Activated naive CD8-positive, alpha-beta T cell treated with anti-CD3 and anti-CD28 coated beads for 36 hours (primary cell): ENCODE results near the gene ZNF484. TPM values are rescaled to one million over a fixed set of nuclear protein-coding genes. Genes with fewer than 3 reads are reported as not detected.
"Not testable (repeated sequence)": the region's sequence is repeated elsewhere in the genome, so short reads cannot be mapped to it uniquely, and the experiment has no call there.

Experiments used
- DNase-seq: peaks from one replicate; pipeline ENCODE4 v3.0.0; 2021
- H3K27ac Mint-ChIP-seq: one replicate; pipeline ENCODE4 v1.8.0; 2022; ENCODE audit warnings: mild to moderate bottlenecking, moderate library complexity, mixed read lengths
- H3K27me3 Mint-ChIP-seq: one replicate; pipeline ENCODE4 v1.8.0; 2022; ENCODE audit warnings: mild to moderate bottlenecking, mixed read lengths
- H3K36me3 Mint-ChIP-seq: one replicate; pipeline ENCODE4 v1.8.0; 2021; ENCODE audit warnings: mild to moderate bottlenecking, mixed read lengths
- H3K4me1 Mint-ChIP-seq: one replicate; pipeline ENCODE4 v1.8.0; 2021; ENCODE audit warnings: mixed read lengths
- H3K4me3 Mint-ChIP-seq: one replicate; pipeline ENCODE4 v1.8.0; 2022; ENCODE audit warnings: mild to moderate bottlenecking, moderate library complexity, mixed read lengths
- H3K9me3 Mint-ChIP-seq: one replicate; pipeline ENCODE4 v1.8.0; 2022; ENCODE audit warnings: mixed read lengths
- total RNA-seq, 2 experiments: library from RNA; stranded (reverse); gene quantifications; one replicate each; pipeline ENCODE4 v1.2.3, GENCODE V29; 2021

ZNF484 gene
- total RNA-seq, 2 experiments from 2014 or later = 6.8 to 7.0 TPM

- H3K9me3 Mint-ChIP-seq, H3K27me3 Mint-ChIP-seq, H3K27ac Mint-ChIP-seq, H3K4me3 Mint-ChIP-seq, DNase-seq, H3K36me3 Mint-ChIP-seq: not testable (repeated sequence)
- peaks cover 33% of the 10 kb centered on the region for H3K4me1 Mint-ChIP-seq
Observed at GRCh38 chr9:92883666-92884405, 6.0 kb upstream of the ZNF484 start.

- Mint-ChIP-seq H3K9me3 (no peaks in the 10 kb centered on the region), H3K4me1 (peaks cover 26% of the 10 kb centered on the region), H3K36me3 (peaks cover 7% of the 10 kb centered on the region), H3K4me3 (no peak overlapping the region), H3K27ac (no peak overlapping the region), H3K27me3 (no peaks in the 10 kb centered on the region)
- no peak for DNase-seq
Observed at GRCh38 chr9:92882276-92882675, 4.4 kb upstream of the ZNF484 start.

- no peak for DNase-seq
Observed at GRCh38 chr9:92875373-92875772, 2.5 kb downstream of the ZNF484 start.

DNA sequence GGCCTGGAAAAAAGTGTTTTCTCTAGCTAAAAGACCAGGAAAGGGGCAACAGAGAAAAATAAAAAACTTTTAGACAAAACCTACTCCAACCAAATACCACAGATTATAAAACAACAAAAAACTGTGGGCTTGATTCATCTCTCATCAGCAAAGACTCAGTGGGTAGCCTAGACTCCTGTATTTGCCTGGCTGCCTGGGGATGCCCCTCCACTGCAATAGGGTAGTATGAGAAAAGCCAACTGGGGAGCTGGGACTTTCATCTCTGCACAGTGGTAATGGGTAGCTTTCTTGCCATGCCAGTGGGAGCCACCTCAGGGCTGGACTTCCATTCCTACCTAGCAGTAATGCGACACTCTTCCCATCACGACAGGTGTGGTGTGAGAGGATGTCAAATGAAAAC lies 7.5 kb downstream of the ZNF484 start:
- Mint-ChIP-seq H3K27ac (no peak overlapping the region), H3K4me1 (peaks cover 34% of the 10 kb centered on the region), H3K27me3 (no peaks in the 10 kb centered on the region), H3K9me3 (peaks cover 3% of the 10 kb centered on the region), H3K36me3 (peaks cover 41% of the 10 kb centered on the region), H3K4me3 (no peak overlapping the region)
- DNase-seq = no peak

More at GRCh38 chr9:92875373-92875772, 2.5 kb downstream of the ZNF484 start:
- Mint-ChIP-seq H3K4me3 (no peak overlapping the region), H3K27me3 (no peaks in the 10 kb centered on the region), H3K27ac (no peak overlapping the region), H3K36me3 (peaks cover 25% of the 10 kb centered on the region), H3K9me3 (no peaks in the 10 kb centered on the region), H3K4me1 (peaks cover 49% of the 10 kb centered on the region)

DNA sequence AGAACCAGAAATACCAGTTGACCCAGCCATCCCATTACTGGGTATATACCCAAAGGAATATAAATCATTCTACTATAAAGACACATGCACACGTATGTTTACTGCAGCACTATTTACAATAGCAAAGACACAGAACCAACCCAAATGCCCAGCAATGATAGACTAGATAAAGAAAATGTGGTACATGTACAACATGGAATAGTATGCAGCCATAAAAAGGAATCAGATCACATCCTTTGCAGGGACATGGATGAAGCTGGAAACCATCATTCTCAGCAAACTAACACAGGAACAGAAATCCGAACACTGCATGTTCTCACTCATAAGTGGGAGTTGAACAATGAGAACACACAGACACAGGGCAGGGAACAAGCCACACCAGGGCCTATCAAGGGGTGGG lies 11.2 kb downstream of the ZNF484 start:
- DNase-seq = not testable (repeated sequence)

GRCh38 chr9:92864152-92864551 lies 13.7 kb downstream of the ZNF484 start:
- no peak for DNase-seq
- peaks cover 24% of the 10 kb centered on the region for H3K4me1 Mint-ChIP-seq
- H3K4me3 Mint-ChIP-seq = no peak overlapping the region
- peaks cover 64% of the 10 kb centered on the region for H3K36me3 Mint-ChIP-seq
- H3K9me3 Mint-ChIP-seq = peaks cover 6% of the 10 kb centered on the region
- no peaks in the 10 kb centered on the region for H3K27me3 Mint-ChIP-seq
- H3K27ac Mint-ChIP-seq = no peak overlapping the region

More for the DNA sequence above, 11.2 kb downstream of the ZNF484 start:
- not testable (repeated sequence) for H3K9me3 Mint-ChIP-seq, H3K27ac Mint-ChIP-seq, H3K4me3 Mint-ChIP-seq, H3K27me3 Mint-ChIP-seq
- H3K36me3 Mint-ChIP-seq = peaks cover 59% of the 10 kb centered on the region
- peaks cover 33% of the 10 kb centered on the region for H3K4me1 Mint-ChIP-seq

DNA sequence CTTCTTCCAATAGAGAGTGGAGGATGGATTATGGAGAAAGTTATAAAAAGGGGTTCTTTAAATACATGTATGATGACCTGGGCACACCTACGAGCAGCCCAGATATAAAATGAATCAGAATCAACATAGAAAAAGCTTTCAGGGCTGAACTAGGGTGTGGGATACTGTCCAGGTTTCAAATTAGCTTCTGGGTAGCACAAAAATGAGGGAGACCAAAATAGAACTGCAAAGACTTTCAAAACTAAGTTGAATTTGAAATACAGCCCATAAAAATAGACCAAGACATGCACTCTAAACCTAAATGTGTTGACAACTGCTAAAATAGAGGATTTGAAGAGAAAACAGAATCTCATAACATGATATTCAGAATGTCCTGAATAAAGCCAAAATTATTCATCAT lies 17.0 kb downstream of the ZNF484 start:
- Mint-ChIP-seq H3K4me3 (no peak overlapping the region), H3K27me3 (no peaks in the 10 kb centered on the region), H3K4me1 (peaks cover 20% of the 10 kb centered on the region), H3K27ac (no peak overlapping the region), H3K9me3 (peaks cover 4% of the 10 kb centered on the region), H3K36me3 (peaks cover 64% of the 10 kb centered on the region)
- DNase-seq = no peak

GRCh38 chr9:92857236-92857635 lies 20.6 kb downstream of the ZNF484 start:
- no peak for DNase-seq
- peaks cover 4% of the 10 kb centered on the region for H3K9me3 Mint-ChIP-seq
- H3K27me3 Mint-ChIP-seq = no peaks in the 10 kb centered on the region
- no peak overlapping the region for H3K4me3 Mint-ChIP-seq
- no peak overlapping the region for H3K27ac Mint-ChIP-seq
- peaks cover 67% of the 10 kb centered on the region for H3K36me3 Mint-ChIP-seq
- peaks cover 14% of the 10 kb centered on the region for H3K4me1 Mint-ChIP-seq

DNA sequence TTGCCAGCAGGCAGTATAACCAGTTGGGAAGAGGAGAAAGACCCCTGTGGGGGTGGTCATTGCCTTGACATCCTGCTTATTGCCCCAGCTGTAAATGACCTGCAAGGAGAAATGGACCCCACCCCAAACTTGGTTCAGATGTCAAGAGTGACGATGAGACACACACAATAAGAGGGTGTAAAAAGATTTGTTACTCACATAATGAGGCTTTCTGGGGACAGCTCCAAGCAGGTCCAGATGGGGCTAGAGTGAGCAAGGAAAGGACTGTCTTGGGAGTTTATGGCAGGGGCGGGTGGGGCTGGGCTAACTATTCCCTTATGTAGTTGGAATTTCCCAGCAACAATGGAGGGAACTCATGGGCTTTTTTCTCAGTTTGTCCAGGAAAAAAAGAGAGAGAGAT lies 24.1 kb downstream of the ZNF484 start:
- DNase-seq = no peak
- H3K9me3 Mint-ChIP-seq = peaks cover 7% of the 10 kb centered on the region

DNA sequence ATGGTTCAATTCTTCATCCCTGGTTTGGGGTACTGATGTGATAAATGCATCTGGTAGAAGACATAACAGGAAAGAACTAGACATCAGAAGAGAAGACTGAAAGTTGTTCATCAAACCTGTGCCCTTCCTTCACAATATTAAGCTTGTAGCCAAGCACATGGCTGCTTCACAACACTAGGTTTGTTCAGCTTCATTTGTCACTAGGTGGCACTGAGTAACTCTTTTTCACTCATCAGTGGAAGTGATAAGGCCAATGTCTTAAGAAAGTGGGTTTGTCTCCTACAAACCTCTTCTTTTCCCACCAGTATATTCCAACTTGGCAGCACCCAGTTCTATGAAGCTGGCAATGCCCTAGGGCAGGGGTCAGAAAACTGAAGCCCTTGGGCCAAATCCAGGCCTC lies 26.9 kb downstream of the ZNF484 start:
- Mint-ChIP-seq H3K36me3 (peaks cover 84% of the 10 kb centered on the region), H3K27me3 (no peaks in the 10 kb centered on the region), H3K4me1 (no peaks in the 10 kb centered on the region), H3K27ac (no peak overlapping the region), H3K9me3 (peaks cover 33% of the 10 kb centered on the region), H3K4me3 (no peak overlapping the region)
- DNase-seq = no peak

More for the DNA sequence above, 24.1 kb downstream of the ZNF484 start:
- peaks cover 71% of the 10 kb centered on the region for H3K36me3 Mint-ChIP-seq
- no peak overlapping the region for H3K27ac Mint-ChIP-seq
- no peak overlapping the region for H3K4me3 Mint-ChIP-seq
- no peaks in the 10 kb centered on the region for H3K27me3 Mint-ChIP-seq
- H3K4me1 Mint-ChIP-seq = no peaks in the 10 kb centered on the region

DNA sequence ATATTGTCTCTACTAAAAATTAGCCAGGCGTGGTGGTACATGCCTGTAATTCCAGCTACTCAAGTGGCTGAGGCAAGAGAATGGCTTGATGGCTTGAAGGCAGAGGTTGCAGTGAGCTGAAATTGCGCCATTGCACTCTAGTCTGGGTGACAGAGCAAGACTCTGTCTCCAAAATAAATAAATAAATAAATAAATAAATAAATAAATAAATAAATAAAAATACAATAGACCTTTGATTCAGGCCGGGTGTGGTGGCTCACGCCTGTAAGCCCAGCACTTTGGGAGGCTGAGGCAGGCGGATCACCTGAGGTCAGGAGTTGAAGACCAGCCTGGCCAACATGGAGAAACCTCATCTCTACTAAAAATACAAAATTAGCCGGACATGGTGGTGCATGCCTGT lies 29.1 kb downstream of the ZNF484 start:
- not testable (repeated sequence) for H3K4me3 Mint-ChIP-seq, H3K4me1 Mint-ChIP-seq, H3K27ac Mint-ChIP-seq, DNase-seq, H3K27me3 Mint-ChIP-seq
- H3K9me3 Mint-ChIP-seq = peaks cover 48% of the 10 kb centered on the region
- peaks cover 89% of the 10 kb centered on the region for H3K36me3 Mint-ChIP-seq

DNA sequence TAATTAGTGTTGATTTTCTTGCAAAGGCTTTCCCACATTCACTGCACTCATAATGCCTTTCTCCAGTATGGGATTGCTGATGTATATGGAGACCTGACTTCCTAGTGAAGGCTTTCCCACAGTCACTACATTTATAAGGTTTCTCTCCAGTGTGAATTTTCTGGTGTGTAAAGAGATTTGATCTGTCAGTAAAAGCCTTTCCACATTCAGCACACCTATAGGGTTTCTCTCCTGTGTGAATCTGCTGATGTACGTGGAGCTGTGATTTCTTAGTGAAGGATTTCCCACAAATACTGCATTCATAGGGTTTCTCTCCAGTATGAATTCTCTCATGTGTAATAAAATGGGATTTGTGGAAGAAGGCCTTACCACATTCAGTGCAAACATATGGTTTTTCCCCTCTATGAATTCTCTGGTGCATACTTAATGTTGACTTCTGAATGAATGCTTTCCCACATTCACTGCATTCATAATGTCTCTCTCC lies 31.1 kb downstream of the ZNF484 start:
- H3K27me3 Mint-ChIP-seq = no peaks in the 10 kb centered on the region
- peaks cover 83% of the 10 kb centered on the region for H3K36me3 Mint-ChIP-seq
- H3K4me1 Mint-ChIP-seq = no peaks in the 10 kb centered on the region
- H3K27ac Mint-ChIP-seq = no peak overlapping the region
- H3K9me3 Mint-ChIP-seq = peaks cover 54% of the 10 kb centered on the region
- DNase-seq = no peak
- no peak overlapping the region for H3K4me3 Mint-ChIP-seq

DNA sequence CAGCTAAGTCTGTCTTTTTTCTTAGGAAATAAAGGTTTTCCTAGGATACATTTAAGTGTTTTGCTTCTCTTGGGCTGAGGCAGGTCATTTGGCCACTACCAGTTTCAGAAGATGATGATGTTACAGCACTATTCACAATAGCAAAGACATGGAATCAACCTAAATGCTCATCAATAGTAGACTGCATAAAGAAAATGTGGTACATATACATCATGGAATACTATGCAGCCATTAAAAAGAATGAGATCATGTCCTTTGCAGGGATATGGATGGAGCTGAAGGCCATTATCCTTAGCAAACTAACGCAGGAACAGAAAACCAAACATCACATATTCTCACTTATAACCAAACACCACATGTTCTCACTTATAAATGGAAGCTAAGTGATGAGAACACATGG lies 39.4 kb downstream of the ZNF484 start:
- H3K4me3 Mint-ChIP-seq, H3K27ac Mint-ChIP-seq, H3K27me3 Mint-ChIP-seq, DNase-seq, H3K4me1 Mint-ChIP-seq: not testable (repeated sequence)
- Mint-ChIP-seq H3K9me3 (peaks cover 42% of the 10 kb centered on the region), H3K36me3 (peaks cover 33% of the 10 kb centered on the region)

- H3K9me3 Mint-ChIP-seq = peaks cover 45% of the 10 kb centered on the region
- H3K27me3 Mint-ChIP-seq = no peaks in the 10 kb centered on the region
- H3K4me1 Mint-ChIP-seq = no peaks in the 10 kb centered on the region
- peaks cover 24% of the 10 kb centered on the region for H3K36me3 Mint-ChIP-seq
- H3K4me3 Mint-ChIP-seq = no peak overlapping the region
- H3K27ac Mint-ChIP-seq = no peak overlapping the region
- DNase-seq = no peak
Observed at GRCh38 chr9:92837191-92837590, 40.6 kb downstream of the ZNF484 start.

DNA sequence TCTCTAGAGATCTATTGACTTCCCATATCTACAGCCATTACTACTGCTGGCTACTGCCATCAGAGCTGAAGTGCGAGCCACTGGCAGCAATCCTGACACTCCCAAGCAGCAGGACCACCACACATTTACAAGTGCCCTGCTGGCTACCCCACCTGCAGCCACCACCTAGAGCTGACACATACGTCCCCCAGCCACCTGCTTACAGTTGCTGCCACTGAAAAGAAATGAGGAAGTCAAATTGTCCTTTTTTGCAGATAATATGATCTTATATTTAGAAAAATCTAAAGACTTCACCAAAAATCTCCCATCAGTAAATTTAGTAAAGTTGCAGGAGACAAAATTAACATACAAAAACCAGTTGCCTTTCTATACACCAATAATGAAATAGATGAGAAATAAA lies 48.4 kb downstream of the ZNF484 start:
- no peak overlapping the region for H3K27ac Mint-ChIP-seq

GRCh38 chr9:92825065-92825464 lies 52.8 kb downstream of the ZNF484 start:
- H3K27ac Mint-ChIP-seq, H3K36me3 Mint-ChIP-seq, H3K4me1 Mint-ChIP-seq, H3K9me3 Mint-ChIP-seq, H3K27me3 Mint-ChIP-seq, DNase-seq, H3K4me3 Mint-ChIP-seq: not testable (repeated sequence)

More for the DNA sequence above, 48.4 kb downstream of the ZNF484 start:
- Mint-ChIP-seq H3K4me3 (no peak overlapping the region), H3K27me3 (no peaks in the 10 kb centered on the region), H3K9me3 (peaks cover 17% of the 10 kb centered on the region), H3K4me1 (no peaks in the 10 kb centered on the region), H3K36me3 (peaks cover 3% of the 10 kb centered on the region)
- no peak for DNase-seq
